Endothelial cell of umbilical vein (primary cell): ENCODE measurements around the gene LRFN5. TPM values are rescaled to one million over a fixed set of nuclear protein-coding genes. Genes with fewer than 3 reads are reported as not detected.

Experiments used
- BruUV-seq: library from RNA; stranded (reverse); fragments of 400-500 nt; replicated peaks from 2 replicates; lab custom pipeline; 2021; lab: Mats Ljungman, UMichigan
- CTCF ChIA-PET: fragments of 300-600, 350-600 bp; sonication (Branson Sonifier 250); formaldehyde crosslinking; loops from one replicate; lab custom pipeline; 2021; ENCODE audit warnings: antibody characterized with exemption, inconsistent platforms; lab: Charles Lee
- POLR2A ChIA-PET: fragments of 300-600, 350-600 bp; sonication (Branson Sonifier 250); formaldehyde crosslinking; loops from one replicate; lab custom pipeline; 2021; ENCODE audit warnings: antibody characterized with exemption, inconsistent platforms; lab: Charles Lee
- DNase-seq: peaks from one replicate; pipeline ENCODE4 v3.0.0-alpha.2; 2011; ENCODE audit warnings: low read depth, low spot score
- FAIRE-seq: peaks from 2 replicates; lab custom pipeline; 2011; peaks lifted over from hg19 to GRCh38; lab: Jason Lieb, UNC
- H2AFZ ChIP-seq: 2 replicates; pipeline ENCODE4 v1.6.0; 2012; ENCODE audit warnings: low read depth, low read length, control low read depth, inconsistent platforms
- H3K27ac ChIP-seq: 2 replicates; pipeline ENCODE4 v1.5.1; 2011; ENCODE audit warnings: low read depth, mild to moderate bottlenecking, control low read depth, low read length, moderate library complexity; ENCODE audit not compliant: insufficient read depth
- H3K27me3 ChIP-seq, 2 experiments: 2 replicates each; pipeline versions ENCODE4 v1.6.0 to v1.6.1; 2011; ENCODE audit warnings: low read length in 2 of 2, mixed read lengths in 1 of 2; ENCODE audit not compliant: control insufficient read depth in 2 of 2, insufficient read depth in 2 of 2
- H3K36me3 ChIP-seq, 2 experiments: 2 replicates in 1 of 2; 3 replicates in 1 of 2; pipeline ENCODE4 v1.5.1; 2011; ENCODE audit warnings: low read length in 2 of 2, mild to moderate bottlenecking in 1 of 2, moderate library complexity in 1 of 2; ENCODE audit not compliant: control insufficient read depth in 2 of 2, insufficient read depth in 2 of 2; ENCODE audit errors: extremely low read depth in 1 of 2
- H3K4me1 ChIP-seq: 3 replicates; pipeline ENCODE4 v1.5.1; 2011; ENCODE audit warnings: mild to moderate bottlenecking, low read length; ENCODE audit not compliant: control insufficient read depth, insufficient read depth; ENCODE audit errors: extremely low read depth
- H3K4me2 ChIP-seq: 2 replicates; pipeline ENCODE4 v1.6.1; 2011; ENCODE audit warnings: low read length, control low read depth, mixed read lengths; ENCODE audit not compliant: insufficient read depth
- H3K4me3 ChIP-seq, 3 experiments: fragments of 200-600 bp in 1 of 3; sonication (generic), shearing (Covaris generic) in 1 of 3; replicated peaks in 1 of 3; 2 replicates each; pipeline ENCODE4 v1.5.1; 2011 to 2016; ENCODE audit warnings: control low read depth in 3 of 3, low read length in 3 of 3, mild to moderate bottlenecking in 2 of 3, inconsistent platforms in 1 of 3, low read depth in 1 of 3, moderate library complexity in 1 of 3; ENCODE audit not compliant: insufficient read depth in 1 of 3
- H3K79me2 ChIP-seq: 2 replicates; pipeline ENCODE4 v1.6.0; 2012; ENCODE audit warnings: low read length, inconsistent platforms; ENCODE audit not compliant: control insufficient read depth, insufficient read depth
- H3K9ac ChIP-seq: replicated peaks from 2 replicates; pipeline ENCODE3; 2011; ENCODE audit warnings: low read length, control low read depth; ENCODE audit not compliant: insufficient read depth; ENCODE audit errors: extremely low read depth
- H3K9me1 ChIP-seq: replicated peaks from 3 replicates; pipeline ENCODE4 v1.6.0; 2011; ENCODE audit warnings: mild to moderate bottlenecking, low read length; ENCODE audit not compliant: control insufficient read depth, insufficient read depth; ENCODE audit errors: extremely low read depth
- H3K9me3 ChIP-seq: replicated peaks from 2 replicates; pipeline ENCODE4 v1.5.1; 2012; ENCODE audit warnings: low read length, inconsistent platforms; ENCODE audit not compliant: control insufficient read depth, insufficient read depth
- H4K20me1 ChIP-seq: replicated peaks from 2 replicates; pipeline ENCODE3; 2011; ENCODE audit warnings: mild to moderate bottlenecking, low read length; ENCODE audit not compliant: control insufficient read depth, insufficient read depth; ENCODE audit errors: extremely low read depth
- CTCF ChIP-seq, 2 donors: IDR thresholded peaks; 1 replicate in 1 of 2; 2 replicates in 1 of 2; pipeline ENCODE4 v1.5.1; 2011; ENCODE audit warnings: low read length in 2 of 2, mild to moderate bottlenecking in 2 of 2, moderate library complexity in 2 of 2, control low read depth in 1 of 2, inconsistent platforms in 1 of 2, low read depth in 1 of 2; ENCODE audit not compliant: insufficient read depth in 1 of 2; ENCODE audit errors: extremely low read depth in 1 of 2
- EZH2 ChIP-seq: IDR thresholded peaks from 2 replicates; pipeline ENCODE4 v1.6.1; 2012; ENCODE audit warnings: borderline replicate concordance, low read depth, mild to moderate bottlenecking, moderate library complexity, low read length, inconsistent platforms; ENCODE audit not compliant: severe bottlenecking
- FOS ChIP-seq: IDR thresholded peaks from 2 replicates; pipeline ENCODE4 v1.6.1; 2011; ENCODE audit warnings: mild to moderate bottlenecking, low read length, moderate library complexity, borderline replicate concordance; ENCODE audit not compliant: insufficient read depth
- GATA2 ChIP-seq: IDR thresholded peaks from 2 replicates; pipeline ENCODE4 v1.7.0; 2011; ENCODE audit warnings: low read depth, mild to moderate bottlenecking, moderate library complexity, mixed read lengths, low read length; ENCODE audit not compliant: insufficient read length, insufficient read depth
- JUN ChIP-seq: IDR thresholded peaks from 2 replicates; pipeline ENCODE4 v1.6.1; 2011; ENCODE audit warnings: borderline replicate concordance, low read depth; ENCODE audit not compliant: insufficient read length, insufficient read depth
- MYC ChIP-seq: IDR thresholded peaks from one replicate; pipeline ENCODE4 v1.6.1; 2011; ENCODE audit warnings: mild to moderate bottlenecking, low read depth, low read length
- POLR2A ChIP-seq: IDR thresholded peaks from 2 replicates; pipeline ENCODE4 v1.6.1; 2012; ENCODE audit warnings: low read depth, mild to moderate bottlenecking, control low read depth, low read length
- POLR2AphosphoS5 ChIP-seq: IDR thresholded peaks from 2 replicates; pipeline ENCODE4 v1.6.1; 2012; ENCODE audit warnings: low read depth, mild to moderate bottlenecking, control low read depth, low read length, moderate library complexity; ENCODE audit not compliant: insufficient read depth
- dilution Hi-C: fragments of 300-500 bp; cut with MboI; formaldehyde crosslinking; loops from one replicate; pipeline ENCODE4 v1.15.0; 2019; ENCODE audit warnings: low sequenced_read_pairs; ENCODE audit not compliant: extremely low pct_ligation_motif_present
- intact Hi-C: fragments of 100-400 bp; cut with micrococcal nuclease; formaldehyde crosslinking; loops from one replicate; pipeline ENCODE4 v1.10.0; 2022
- polyA plus RNA-seq, 4 experiments: library from polyadenylated mRNA; depleted of rRNA in 3 of 4; stranded (reverse) in 3 of 4; unstranded in 1 of 4; fragments of >200 nt; gene quantifications; 2 replicates each; pipeline versions ENCODE4 v1.2.1 to v1.2.3, GENCODE V29; 2011 to 2012; ENCODE audit warnings: missing spikeins in 1 of 4
- total RNA-seq: library from RNA; stranded (reverse); gene quantifications from 2 replicates; pipeline ENCODE4 v1.2.3, GENCODE V29; 2021
- TF ChIP-seq, protein P1 (sequence below): IDR thresholded peaks from 2 replicates; pipeline ENCODE4 v1.6.1; 2011; ENCODE audit not compliant: insufficient read depth, insufficient read length

Gene LRFN5
- total and polyA plus RNA-seq, 2 donors (not counting 3 experiments of a cell fraction or from before 2014, with no cell fraction given), result not detected

DNA sequence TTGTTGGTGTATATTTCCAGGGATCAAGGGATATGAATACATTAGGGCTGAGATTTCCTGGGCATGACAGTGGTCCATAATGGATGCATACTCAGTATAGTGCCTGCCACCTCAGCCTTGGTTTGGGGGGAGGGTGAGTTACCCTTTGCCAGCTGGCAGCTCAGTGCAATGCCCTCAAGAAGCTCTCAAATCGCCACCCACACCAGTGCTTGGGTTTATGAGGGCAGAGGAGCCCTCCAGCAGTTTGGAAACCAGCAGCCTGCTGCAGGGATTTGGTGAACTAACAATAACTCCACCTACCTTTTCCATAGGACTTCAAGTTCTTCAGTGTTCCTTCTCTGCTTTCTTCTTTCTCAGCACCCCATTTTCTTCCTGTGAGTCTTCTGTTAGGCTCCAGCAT, 218.9 kb downstream of the LRFN5 start:
- DNase-seq (no peak), FAIRE-seq (no peak)
- ChIA-PET POLR2A (no interaction called here), CTCF (no interaction called here)
- Histone ChIP-seq H3K4me3 (no peak overlapping the region), H3K9ac (no peak overlapping the region), H3K9me3 (peaks cover 2% of the 10 kb centered on the region), H4K20me1 (no peaks in the 10 kb centered on the region), H3K4me1 (no peaks in the 10 kb centered on the region), H3K79me2 (no peaks in the 10 kb centered on the region), H3K36me3 (no peaks in the 10 kb centered on the region), H3K27me3 (no peaks in the 10 kb centered on the region), H3K4me2 (no peak overlapping the region), H2AFZ (no peak overlapping the region), H3K27ac (no peak overlapping the region), H3K9me1 (peaks cover 2% of the 10 kb centered on the region)
- intact Hi-C loops, result no loop called here
- TF ChIP-seq GATA2, result no peak
- no peak for TF ChIP-seq MYC
- no peak for TF ChIP-seq POLR2AphosphoS5
- TF ChIP-seq, protein P1, sequence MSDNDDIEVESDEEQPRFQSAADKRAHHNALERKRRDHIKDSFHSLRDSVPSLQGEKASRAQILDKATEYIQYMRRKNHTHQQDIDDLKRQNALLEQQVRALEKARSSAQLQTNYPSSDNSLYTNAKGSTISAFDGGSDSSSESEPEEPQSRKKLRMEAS, result no peak
- no peak for TF ChIP-seq JUN
- no peak for TF ChIP-seq EZH2
- BruUV-seq, result no TSS peak
- dilution Hi-C loops, result no loop called here

DNA sequence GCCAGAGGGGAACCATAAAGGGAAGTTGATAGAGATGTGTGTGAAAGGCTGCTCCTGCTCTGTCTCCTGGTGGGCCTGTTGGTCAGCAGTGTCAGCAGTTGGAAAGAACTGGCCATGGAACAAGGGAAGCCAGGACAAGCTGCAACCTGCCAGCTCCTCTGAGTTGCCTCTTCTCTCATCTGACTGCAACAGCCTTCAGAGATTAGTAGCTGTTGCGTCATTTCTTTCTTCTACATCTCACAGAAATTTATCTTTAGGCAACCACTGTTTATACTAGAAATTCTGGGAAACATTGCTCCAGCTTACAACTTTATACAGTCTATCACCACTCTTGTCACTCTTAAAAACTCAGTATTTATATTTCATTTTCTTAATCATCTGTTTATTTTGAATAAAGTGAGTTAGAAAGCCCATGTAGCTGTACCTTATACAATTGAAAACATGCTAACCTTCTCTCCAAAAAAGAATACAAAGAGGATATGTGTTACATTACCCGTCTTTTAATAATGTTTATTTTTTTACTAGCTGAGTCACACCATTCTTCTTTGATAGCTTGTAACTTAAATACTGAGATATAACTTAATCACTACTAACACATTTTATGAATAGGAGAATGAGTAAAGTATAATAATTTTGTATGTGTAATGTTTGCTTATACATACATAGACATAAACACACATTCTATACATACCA, 224.2 kb downstream of the LRFN5 start:
- ChIA-PET POLR2A (no interaction called here), CTCF (no interaction called here)

More for the DNA sequence above, 224.2 kb downstream of the LRFN5 start:
- BruUV-seq, result no TSS peak
- TF ChIP-seq FOS (no peak), EZH2 (no peak), POLR2A (no peak), MYC (no peak), CTCF (IDR thresholded peaks at IDR 0.05; ENCODE audit: extremely low read depth in 1 of 2, insufficient read depth in 1 of 2, low read depth in 1 of 2, low read length in 2 of 2) (no peak), POLR2AphosphoS5 (no peak), GATA2 (no peak), JUN (no peak)
- TF ChIP-seq, protein P1, result no peak
- Histone ChIP-seq H3K36me3 (no peaks in the 10 kb centered on the region), H3K9me3 (no peaks in the 10 kb centered on the region), H3K4me1 (no peaks in the 10 kb centered on the region), H4K20me1 (no peaks in the 10 kb centered on the region), H3K27ac (no peak overlapping the region), H3K79me2 (no peaks in the 10 kb centered on the region), H2AFZ (no peak overlapping the region), H3K9ac (no peak overlapping the region), H3K4me2 (no peak overlapping the region), H3K4me3 (no peak overlapping the region), H3K9me1 (no peaks in the 10 kb centered on the region), H3K27me3 (no peaks in the 10 kb centered on the region)
- dilution Hi-C loops (no loop called here), intact Hi-C loops (no loop called here)
- no peak for FAIRE-seq
- no peak for DNase-seq
